Cortex of kidney (tissue), 1 donor: ENCODE data around the gene CCIN.
"Not testable (repeated sequence)": the region's sequence is repeated elsewhere in the genome, so short reads cannot be mapped to it uniquely, and the experiment has no call there.

Source experiments
- DNase-seq: peaks from one replicate; lab custom pipeline; 2025; lab: John Stamatoyannopoulos, UW

The CCIN gene

GRCh38 chr9:36160126-36160525 is 9.1 kb upstream of the CCIN start:
- DNase-seq, result not testable (repeated sequence)

- DNase-seq, result no peak
These were observed 8.0 kb upstream of the CCIN start for GRCh38 chr9:36161187-36161586.

GRCh38 chr9:36162211-36162738 is 6.9 kb upstream of the CCIN start:
- DNase-seq, result no peak

- DNase-seq, result no peak
These were observed 6.0 kb upstream of the CCIN start for GRCh38 chr9:36163049-36163785.

- no peak for DNase-seq
These were observed 5.4 kb upstream of the CCIN start for GRCh38 chr9:36163786-36164170.

GRCh38 chr9:36164372-36164771 is 4.8 kb upstream of the CCIN start:
- DNase-seq, result no peak

GRCh38 chr9:36164989-36165388 is 4.2 kb upstream of the CCIN start:
- no peak for DNase-seq

- DNase-seq, result no peak
These were observed 3.4 kb upstream of the CCIN start for GRCh38 chr9:36165826-36166167.

- no peak for DNase-seq
These were observed 2.8 kb upstream of the CCIN start for GRCh38 chr9:36166168-36166927.

GRCh38 chr9:36169708-36170107 is 520 bp downstream of the CCIN start:
- DNase-seq, result no peak

GRCh38 chr9:36170531-36170930 is 1.3 kb downstream of the CCIN start:
- no peak for DNase-seq

GRCh38 chr9:36173861-36174260 is 4.7 kb downstream of the CCIN start:
- no peak for DNase-seq

GRCh38 chr9:36174271-36174670 is 5.1 kb downstream of the CCIN start:
- DNase-seq, result no peak

- no peak for DNase-seq
These were observed 5.5 kb downstream of the CCIN start for GRCh38 chr9:36174731-36175130.

- not testable (repeated sequence) for DNase-seq
These were observed 6.0 kb downstream of the CCIN start for GRCh38 chr9:36175209-36175608.

- not testable (repeated sequence) for DNase-seq
These were observed 7.3 kb downstream of the CCIN start for GRCh38 chr9:36176496-36176895.

- no peak for DNase-seq
These were observed 8.4 kb downstream of the CCIN start for GRCh38 chr9:36177571-36177970.

GRCh38 chr9:36180243-36180642 is 11.1 kb downstream of the CCIN start:
- not testable (repeated sequence) for DNase-seq

GRCh38 chr9:36187414-36187813 is 18.2 kb downstream of the CCIN start:
- DNase-seq, result no peak

GRCh38 chr9:36188212-36188611 is 19.0 kb downstream of the CCIN start:
- DNase-seq, result no peak

GRCh38 chr9:36189976-36190375 is 20.8 kb downstream of the CCIN start:
- no peak for DNase-seq

GRCh38 chr9:36190388-36191289 is 21.5 kb downstream of the CCIN start, which contains the start of gene CLTA:
Gene CLTA, plus strand, starts transcription at chr9:36190921. Its CDS starts 136 bp downstream, at chr9:36191057.
- DNase-seq, result peak; percentile 63
